IMR-90 (cell line): ENCODE measurements around the gene ARL14EPL.

Experiments
- BHLHE40 ChIP-seq: fragments of 150-350 bp; IDR thresholded peaks from 2 replicates; pipeline ENCODE4 v1.6.1; 2016; ENCODE audit warnings: mild to moderate bottlenecking, low read depth, low read length
- CTCF ChIP-seq: conservative IDR thresholded peaks from 2 replicates; pipeline ENCODE4 v1.5.1; 2012; ENCODE audit warnings: mild to moderate bottlenecking, low read depth, low read length, improper control_type of control experiment
- MAFK ChIP-seq: IDR thresholded peaks from 2 replicates; pipeline ENCODE4 v1.6.1; 2012; ENCODE audit warnings: low read depth, low read length, improper control_type of control experiment
- MAZ ChIP-seq: IDR thresholded peaks from 2 replicates; pipeline ENCODE4 v1.6.1; 2012; ENCODE audit warnings: low read depth, mild to moderate bottlenecking, low read length, improper control_type of control experiment, moderate library complexity, borderline replicate concordance
- MXI1 ChIP-seq: IDR thresholded peaks from 2 replicates; pipeline ENCODE4 v1.6.1; 2012; ENCODE audit warnings: low read depth, mild to moderate bottlenecking, low read length, moderate library complexity, borderline replicate concordance
- NFE2L2 ChIP-seq: fragments of 150-350 bp; IDR thresholded peaks from 2 replicates; pipeline ENCODE4 v1.6.1; 2016; ENCODE audit warnings: low read depth, mild to moderate bottlenecking, low read length
- POLR2A ChIP-seq: IDR thresholded peaks from 2 replicates; pipeline ENCODE4 v1.6.1; 2012; ENCODE audit warnings: mild to moderate bottlenecking, low read depth, low read length
- RAD21 ChIP-seq: IDR thresholded peaks from 2 replicates; pipeline ENCODE4 v1.6.1; 2012; ENCODE audit warnings: low read length, improper control_type of control experiment
- RCOR1 ChIP-seq: IDR thresholded peaks from 2 replicates; pipeline ENCODE4 v1.6.1; 2012; ENCODE audit warnings: mild to moderate bottlenecking, low read length, improper control_type of control experiment; ENCODE audit not compliant: insufficient replicate concordance
- RFX5 ChIP-seq: IDR thresholded peaks from 2 replicates; pipeline ENCODE4 v1.8.0; 2012; ENCODE audit warnings: low read depth, mild to moderate bottlenecking, low read length, moderate library complexity
- SMC3 ChIP-seq: fragments of 150-350 bp; IDR thresholded peaks from 2 replicates; pipeline ENCODE4 v1.6.1; 2016; ENCODE audit warnings: low read depth, mild to moderate bottlenecking, antibody characterized with exemption, low read length, moderate library complexity
- TF ChIP-seq, protein P1 (sequence below): fragments of 150-350 bp; IDR thresholded peaks from 2 replicates; pipeline ENCODE4 v1.6.1; 2017; ENCODE audit warnings: mild to moderate bottlenecking, antibody characterized with exemption, low read length, low read depth

GRCh38 chr5:115985802-115986757 is 46.2 kb upstream of the ARL14EPL start:
- TF ChIP-seq, protein P1, sequence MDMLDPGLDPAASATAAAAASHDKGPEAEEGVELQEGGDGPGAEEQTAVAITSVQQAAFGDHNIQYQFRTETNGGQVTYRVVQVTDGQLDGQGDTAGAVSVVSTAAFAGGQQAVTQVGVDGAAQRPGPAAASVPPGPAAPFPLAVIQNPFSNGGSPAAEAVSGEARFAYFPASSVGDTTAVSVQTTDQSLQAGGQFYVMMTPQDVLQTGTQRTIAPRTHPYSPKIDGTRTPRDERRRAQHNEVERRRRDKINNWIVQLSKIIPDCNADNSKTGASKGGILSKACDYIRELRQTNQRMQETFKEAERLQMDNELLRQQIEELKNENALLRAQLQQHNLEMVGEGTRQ: no peak
- TF ChIP-seq CTCF: no peak
- TF ChIP-seq MXI1: no peak
- TF ChIP-seq MAZ: no peak
- no peak for TF ChIP-seq BHLHE40
- no peak for TF ChIP-seq POLR2A
- TF ChIP-seq RCOR1: no peak
- TF ChIP-seq RAD21: no peak
- TF ChIP-seq MAFK: no peak
- TF ChIP-seq RFX5: no peak
- TF ChIP-seq SMC3: no peak
- TF ChIP-seq NFE2L2: no peak
